ENCODE results near the gene TRMT2A.
"Not testable (repeated sequence)": the region's sequence is repeated elsewhere in the genome, so short reads cannot be mapped to it uniquely, and the experiment has no call there.

The TRMT2A gene

GRCh38 chr22:20084547-20085413 lies 32.2 kb downstream of the TRMT2A start:
- no peak for DNase-seq

- no peak for DNase-seq
Observed at GRCh38 chr22:20083891-20084546, 33.0 kb downstream of the TRMT2A start.

DNA sequence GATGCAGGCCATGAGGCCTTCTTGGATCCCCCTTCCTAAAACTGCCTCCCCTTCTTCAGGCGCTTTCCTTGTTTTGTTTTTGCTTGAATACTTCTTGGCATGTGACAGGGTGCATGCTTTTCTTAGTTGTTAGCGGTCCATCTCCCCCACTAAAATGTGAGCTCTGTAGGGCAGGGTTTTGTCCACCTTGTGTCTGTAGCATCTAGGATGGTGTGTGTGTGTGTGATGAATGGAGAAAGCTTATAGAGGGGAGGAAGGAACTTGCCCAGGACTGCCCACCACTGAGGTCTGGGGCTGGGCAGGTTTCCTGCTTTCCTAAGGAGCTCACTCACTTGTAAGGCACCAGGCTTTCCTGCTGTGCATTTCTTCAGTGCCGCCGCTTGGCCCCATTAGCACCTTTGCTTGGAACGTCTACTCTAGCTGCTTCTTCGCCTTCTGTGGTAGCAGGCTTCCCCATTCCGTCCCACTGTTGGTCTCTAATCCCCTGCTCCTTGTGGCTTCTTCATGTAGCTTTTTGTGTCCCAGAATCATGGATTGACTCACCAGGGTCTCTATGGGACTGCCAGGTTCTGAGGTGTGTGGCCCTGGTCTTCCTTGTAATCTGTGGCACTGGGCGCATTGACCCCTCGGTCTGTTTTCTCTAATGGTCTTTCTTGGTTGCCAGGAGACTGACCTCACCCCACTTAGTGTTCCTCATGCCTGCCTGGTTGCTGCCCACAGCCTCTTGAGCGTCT lies 33.7 kb downstream of the TRMT2A start:
- DNase-seq: no peak

DNA sequence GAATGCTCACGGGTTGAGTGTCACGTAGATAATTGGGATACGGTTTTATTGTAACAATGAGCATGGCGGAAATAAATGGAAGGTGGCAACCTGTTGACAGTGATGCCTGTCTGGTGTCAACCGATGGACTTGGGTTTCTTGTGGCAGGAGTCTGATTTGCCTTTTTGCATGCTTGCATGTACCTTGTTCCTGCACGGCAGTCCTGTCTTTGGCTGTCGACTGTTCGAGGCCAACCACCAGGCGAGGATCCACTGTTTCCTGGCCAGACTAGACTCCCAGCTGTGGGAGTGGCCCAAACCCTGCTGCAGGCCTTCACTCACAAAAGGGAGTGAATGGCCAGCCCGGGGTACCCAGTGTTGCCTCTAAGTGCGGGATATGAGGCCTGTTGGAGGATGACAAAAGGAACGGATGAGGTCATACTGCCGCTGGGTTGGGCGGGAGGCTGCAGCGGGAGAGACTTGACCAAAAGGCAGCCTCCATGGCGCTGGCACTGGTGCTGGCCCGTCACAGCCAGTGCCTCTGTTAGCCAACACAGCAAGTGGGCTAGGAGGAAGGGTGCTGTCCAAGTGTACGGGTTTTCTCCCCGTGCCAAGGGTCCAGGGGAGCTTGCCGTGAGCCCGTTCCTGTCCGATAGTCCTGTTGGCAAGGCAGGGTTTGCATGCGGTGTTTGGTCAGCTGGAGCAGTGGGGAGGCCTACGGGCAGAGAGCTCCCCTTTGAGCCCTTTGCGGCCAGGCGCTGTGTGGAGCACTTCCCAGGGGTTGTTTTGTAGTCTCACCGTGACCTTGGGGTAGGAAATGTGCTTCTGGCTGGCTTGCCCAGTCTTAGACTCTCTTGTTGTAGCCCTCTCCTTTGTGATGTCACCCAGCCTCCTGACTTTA lies 36.0 kb downstream of the TRMT2A start:
- DNase-seq: no peak

DNA sequence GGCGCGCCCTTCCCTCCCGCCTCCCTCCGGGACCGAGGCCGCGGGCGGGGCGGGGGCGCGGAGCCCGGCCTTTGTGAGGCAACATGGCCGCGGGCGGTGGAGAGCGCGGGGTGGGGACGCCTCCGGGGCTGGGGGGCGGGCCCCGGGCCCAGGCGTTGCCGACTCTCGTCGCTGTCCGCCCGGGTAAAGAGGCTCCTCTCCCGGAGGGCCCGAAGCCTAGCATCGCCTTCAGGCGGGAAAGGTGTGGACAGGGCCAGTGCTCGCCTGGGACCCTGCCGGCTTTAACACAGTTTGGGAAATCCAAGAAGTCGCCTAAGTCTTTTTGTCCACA lies 36.6 kb downstream of the TRMT2A start:
- DNase-seq: no peak

- DNase-seq: peak; percentile 38
Observed at GRCh38 chr22:20079745-20080444, 37.1 kb downstream of the TRMT2A start, which contains the start of gene DGCR8. DGCR8 (plus strand) TSS chr22:20080241; CDS start chr22:20085964, 5,723 bp downstream.

GRCh38 chr22:20076627-20077172 lies 40.3 kb downstream of the TRMT2A start:
- DNase-seq: no peak

DNA sequence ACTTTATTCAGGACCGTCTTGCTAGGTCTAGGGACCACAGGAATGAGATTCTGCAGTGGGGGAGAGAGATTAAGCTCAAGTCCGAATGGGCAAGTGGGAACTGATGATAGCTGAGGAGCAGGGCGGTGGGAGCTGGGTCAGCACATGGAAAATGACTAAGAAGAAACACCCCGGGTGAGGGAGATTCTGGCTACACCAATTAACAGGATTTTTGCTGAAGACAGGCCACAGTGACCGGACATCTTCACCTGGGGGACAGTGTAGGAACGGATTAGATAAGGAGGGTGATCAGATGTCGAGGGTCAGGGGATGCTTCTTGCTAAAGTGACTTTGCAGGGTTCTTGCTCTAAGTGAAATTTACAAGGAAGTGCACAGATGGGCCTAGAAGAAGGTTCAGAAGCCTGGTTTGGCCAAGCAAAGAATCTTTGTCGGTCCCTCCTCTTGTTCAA lies 45.5 kb downstream of the TRMT2A start:
- DNase-seq: no peak

DNA sequence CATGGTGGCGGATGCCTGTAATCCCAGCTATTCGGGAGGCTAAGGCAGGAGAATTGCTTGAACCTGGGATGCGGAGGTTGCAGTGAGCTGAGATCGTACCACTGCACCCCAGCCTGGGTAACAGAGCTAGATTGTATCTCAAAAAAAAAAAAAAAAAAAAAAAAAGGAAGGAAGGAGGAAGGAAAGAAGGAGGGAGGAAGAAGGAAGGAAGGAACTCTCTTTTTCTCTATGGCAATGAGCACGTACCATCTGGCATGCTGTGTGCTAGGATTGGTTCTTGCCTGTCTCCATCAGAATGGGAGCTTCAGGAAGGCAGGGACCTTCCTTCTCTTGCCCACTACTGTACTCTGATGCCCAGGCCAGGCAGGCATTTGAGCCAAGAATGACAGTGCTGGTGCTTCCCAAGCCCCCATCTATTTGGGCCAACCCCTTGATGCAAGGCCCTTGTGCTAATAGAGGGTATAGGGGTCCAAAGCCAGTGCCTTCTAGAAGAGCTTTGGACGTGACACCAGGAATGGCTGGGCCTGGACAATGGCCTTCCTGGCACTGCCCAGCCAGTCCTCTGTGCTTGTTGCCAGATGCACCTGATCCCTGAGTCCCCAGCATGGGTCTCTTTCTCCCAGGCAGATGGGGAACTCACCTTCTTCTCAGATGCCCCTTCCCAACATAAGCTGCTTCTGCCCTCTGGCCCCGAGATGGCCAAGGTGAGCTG lies 47.5 kb downstream of the TRMT2A start:
- no peak for DNase-seq

DNA sequence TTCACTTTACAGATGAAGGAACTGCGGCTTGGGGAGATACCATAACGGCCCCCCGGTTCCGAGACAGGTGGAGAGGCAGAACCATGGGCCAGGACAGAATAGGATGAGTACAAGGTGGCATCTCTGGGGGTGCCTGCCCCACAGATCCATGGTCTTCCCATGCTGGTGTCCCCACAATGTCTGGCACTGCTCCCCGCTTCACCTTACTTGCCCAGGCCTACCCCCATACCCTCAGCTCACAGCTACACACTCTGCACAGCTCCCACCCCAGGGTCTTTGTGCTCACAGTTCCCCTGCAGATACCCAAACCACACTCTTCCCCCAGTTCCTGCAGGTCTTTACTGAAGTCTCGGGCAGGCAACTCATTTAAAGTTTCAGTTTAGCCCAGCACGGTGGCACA lies 48.4 kb downstream of the TRMT2A start:
- no peak for DNase-seq

DNA sequence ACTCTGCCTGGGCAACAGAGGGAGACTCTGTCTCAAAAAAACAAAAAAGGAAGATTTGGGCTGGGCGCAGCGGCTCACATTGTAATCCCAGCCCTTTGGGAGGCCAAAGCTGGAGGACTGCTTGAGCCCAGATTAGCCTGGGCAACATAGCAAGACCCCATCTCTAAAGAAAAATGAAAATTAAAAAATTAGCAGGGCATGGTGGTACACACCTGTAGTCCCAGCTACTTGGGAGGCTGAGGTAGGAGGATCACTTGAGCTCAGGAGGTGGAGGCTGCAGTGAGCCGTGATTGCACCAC lies 49.7 kb downstream of the TRMT2A start:
- DNase-seq: not testable (repeated sequence)

GRCh38 chr22:20066617-20067383 lies 50.2 kb downstream of the TRMT2A start:
- no peak for DNase-seq

DNA sequence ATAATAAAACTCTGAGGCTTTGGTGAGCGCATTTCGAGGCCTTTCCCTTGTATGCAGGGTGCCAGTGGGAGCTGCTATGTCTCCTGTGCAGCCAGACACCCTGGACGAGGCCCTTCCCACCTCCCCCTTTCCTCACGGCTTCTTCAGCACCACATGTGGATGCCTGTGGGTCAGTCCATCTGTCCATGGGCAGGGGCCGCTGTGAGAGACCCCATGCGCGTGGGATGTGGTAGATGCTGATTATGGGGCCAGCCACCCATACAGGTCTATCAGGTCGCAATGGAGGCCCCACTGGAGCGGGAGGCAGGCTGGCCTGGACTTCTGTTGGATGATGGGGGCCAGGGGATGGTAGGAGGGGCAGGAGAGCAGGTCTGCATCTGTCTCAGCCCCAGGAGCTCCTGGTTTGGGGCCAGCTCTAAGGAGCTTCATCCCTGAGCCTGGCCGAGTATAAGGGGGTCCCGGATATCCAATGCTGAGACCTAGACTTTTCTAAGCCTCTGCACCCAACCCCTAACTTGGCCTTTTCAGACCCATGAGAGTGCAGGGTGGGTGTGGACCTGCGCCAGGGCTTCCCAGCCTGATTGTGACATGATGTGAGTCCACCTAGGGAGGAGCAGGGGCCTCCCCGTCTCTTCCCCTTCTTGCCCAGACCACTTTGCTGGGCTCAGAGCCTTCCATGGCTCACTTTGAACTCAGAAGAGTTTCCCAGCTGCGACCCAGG lies 51.0 kb downstream of the TRMT2A start:
- no peak for DNase-seq

- DNase-seq: no peak
Observed at GRCh38 chr22:20064545-20065262, 52.3 kb downstream of the TRMT2A start.

- no peak for DNase-seq
Observed at GRCh38 chr22:20064140-20064480, 52.9 kb downstream of the TRMT2A start.

- no peak for DNase-seq
Observed at GRCh38 chr22:20063271-20064139, 53.5 kb downstream of the TRMT2A start.

- no peak for DNase-seq
Observed at GRCh38 chr22:20062766-20063083, 54.3 kb downstream of the TRMT2A start.
